GM06990 (cell line): ENCODE measurements around the gene CMTM7.
"Not testable (repeated sequence)": the region's sequence is repeated elsewhere in the genome, so short reads cannot be mapped to it uniquely, and the experiment has no call there.

Experiments
- DNase-seq: peaks from one replicate; pipeline ENCODE4 v3.0.0-alpha.2; 2011; ENCODE audit not compliant: insufficient read length; ENCODE audit errors: extremely low read depth
- H3K27me3 ChIP-seq: replicated peaks from 2 replicates; pipeline ENCODE4 v1.6.0; 2011; ENCODE audit warnings: low read length; ENCODE audit not compliant: control insufficient read depth, insufficient read depth
- H3K36me3 ChIP-seq: 2 replicates; pipeline ENCODE4 v1.5.1; 2011; ENCODE audit warnings: low read length; ENCODE audit not compliant: control insufficient read depth, insufficient read depth
- H3K4me3 ChIP-seq: replicated peaks from 2 replicates; pipeline ENCODE4 v1.5.1; 2011; ENCODE audit warnings: low read depth, mild to moderate bottlenecking, control low read depth, low read length
- TF ChIP-seq, protein P1 (sequence below): IDR thresholded peaks from 2 replicates; pipeline ENCODE4 v1.5.1; 2011; ENCODE audit warnings: low read length, control low read depth, mild to moderate bottlenecking, inconsistent platforms; ENCODE audit not compliant: insufficient read depth, poor library complexity, severe bottlenecking

Gene CMTM7

GRCh38 chr3:32383136-32383711 lies 8.4 kb upstream of the CMTM7 start:
- Histone ChIP-seq H3K36me3 (no peaks in the 10 kb centered on the region), H3K27me3 (peaks cover 2% of the 10 kb centered on the region), H3K4me3 (no peak overlapping the region)
- DNase-seq = no peak
- TF ChIP-seq, protein P1, sequence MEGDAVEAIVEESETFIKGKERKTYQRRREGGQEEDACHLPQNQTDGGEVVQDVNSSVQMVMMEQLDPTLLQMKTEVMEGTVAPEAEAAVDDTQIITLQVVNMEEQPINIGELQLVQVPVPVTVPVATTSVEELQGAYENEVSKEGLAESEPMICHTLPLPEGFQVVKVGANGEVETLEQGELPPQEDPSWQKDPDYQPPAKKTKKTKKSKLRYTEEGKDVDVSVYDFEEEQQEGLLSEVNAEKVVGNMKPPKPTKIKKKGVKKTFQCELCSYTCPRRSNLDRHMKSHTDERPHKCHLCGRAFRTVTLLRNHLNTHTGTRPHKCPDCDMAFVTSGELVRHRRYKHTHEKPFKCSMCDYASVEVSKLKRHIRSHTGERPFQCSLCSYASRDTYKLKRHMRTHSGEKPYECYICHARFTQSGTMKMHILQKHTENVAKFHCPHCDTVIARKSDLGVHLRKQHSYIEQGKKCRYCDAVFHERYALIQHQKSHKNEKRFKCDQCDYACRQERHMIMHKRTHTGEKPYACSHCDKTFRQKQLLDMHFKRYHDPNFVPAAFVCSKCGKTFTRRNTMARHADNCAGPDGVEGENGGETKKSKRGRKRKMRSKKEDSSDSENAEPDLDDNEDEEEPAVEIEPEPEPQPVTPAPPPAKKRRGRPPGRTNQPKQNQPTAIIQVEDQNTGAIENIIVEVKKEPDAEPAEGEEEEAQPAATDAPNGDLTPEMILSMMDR = no peak

GRCh38 chr3:32384938-32385337 lies 6.7 kb upstream of the CMTM7 start:
- peaks cover 2% of the 10 kb centered on the region for H3K27me3 ChIP-seq
- no peak overlapping the region for H3K4me3 ChIP-seq
- TF ChIP-seq, protein P1 = no peak
- H3K36me3 ChIP-seq = no peaks in the 10 kb centered on the region
- no peak for DNase-seq

DNA sequence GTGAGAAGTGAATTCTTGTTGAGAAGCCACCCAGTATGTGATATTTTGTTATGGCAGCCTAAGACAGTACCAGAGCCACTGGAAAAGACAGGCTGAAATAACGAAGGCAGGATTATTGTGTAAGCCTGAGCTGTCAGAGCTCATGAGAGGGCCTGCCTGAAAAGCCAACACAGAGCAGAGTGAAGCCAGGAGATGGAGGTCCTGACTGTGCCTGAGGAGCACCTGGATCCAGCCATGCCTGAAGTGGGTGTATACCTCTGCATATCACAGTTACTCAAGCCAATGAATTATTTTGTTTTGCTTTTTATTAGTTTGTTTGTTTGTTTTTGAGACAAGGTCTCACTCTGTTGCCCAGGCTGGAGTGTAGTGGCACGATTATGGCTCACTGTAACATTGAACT lies 4.1 kb upstream of the CMTM7 start:
- TF ChIP-seq, protein P1 = no peak
- no peaks in the 10 kb centered on the region for H3K36me3 ChIP-seq
- no peak overlapping the region for H3K4me3 ChIP-seq
- peaks cover 2% of the 10 kb centered on the region for H3K27me3 ChIP-seq
- no peak for DNase-seq

- H3K36me3 ChIP-seq, H3K27me3 ChIP-seq, DNase-seq, H3K4me3 ChIP-seq: not testable (repeated sequence)
These were observed 2.1 kb upstream of the CMTM7 start for GRCh38 chr3:32389577-32389976.

GRCh38 chr3:32392536-32393302 lies 1.1 kb downstream of the CMTM7 start:
- TF ChIP-seq, protein P1 = no peak
- Histone ChIP-seq H3K36me3 (no peaks in the 10 kb centered on the region), H3K27me3 (no peaks in the 10 kb centered on the region; the same call in 1 of the 2 replicates), H3K4me3 (peak overlapping the region; percentile 61)
- no peak for DNase-seq

GRCh38 chr3:32395496-32395895 lies 3.8 kb downstream of the CMTM7 start:
- TF ChIP-seq, protein P1 = no peak
- Histone ChIP-seq H3K4me3 (no peak overlapping the region), H3K27me3 (no peaks in the 10 kb centered on the region), H3K36me3 (no peaks in the 10 kb centered on the region)
- no peak for DNase-seq
